ENCODE results near the gene DNAH12.

The DNAH12 gene

GRCh38 chr3:57252404-57252803 lies 291.7 kb downstream of the DNAH12 start:
- DNase-seq (ENCODE audit: low spot score) (no peak), FAIRE-seq (no peak)

GRCh38 chr3:57244946-57245345 lies 299.2 kb downstream of the DNAH12 start:
- FAIRE-seq = no peak
- no peak for DNase-seq (ENCODE audit: low spot score)
